Fibroblast of lung (primary cell): ENCODE data around the gene CACNA1E. TPM values are rescaled to one million over a fixed set of nuclear protein-coding genes. Genes with fewer than 3 reads are reported as not detected.

Experiments
- DNase-seq, 2 donors: peaks; one replicate each; pipeline versions ENCODE4 v3.0.0 to v3.0.0-alpha.2; 2010; ENCODE audit warnings: low read depth in 2 of 2
- H2AFZ ChIP-seq: 2 replicates; pipeline ENCODE4 v1.5.1; 2012; ENCODE audit warnings: low read length, control low read depth, inconsistent platforms
- H3K27ac ChIP-seq: 2 replicates; pipeline ENCODE4 v1.5.1; 2011; ENCODE audit warnings: low read length, control low read depth; ENCODE audit not compliant: insufficient read depth
- H3K27me3 ChIP-seq: 2 replicates; pipeline ENCODE4 v1.5.1; 2011; ENCODE audit warnings: mild to moderate bottlenecking, low read length; ENCODE audit not compliant: control insufficient read depth, insufficient read depth
- H3K36me3 ChIP-seq: 2 replicates; pipeline ENCODE4 v1.5.1; 2011; ENCODE audit warnings: low read length; ENCODE audit not compliant: control insufficient read depth, insufficient read depth
- H3K4me1 ChIP-seq: 2 replicates; pipeline ENCODE4 v1.5.1; 2011; ENCODE audit warnings: low read length; ENCODE audit not compliant: control insufficient read depth, insufficient read depth; ENCODE audit errors: extremely low read depth
- H3K4me2 ChIP-seq: 2 replicates; pipeline ENCODE4 v1.5.1; 2011; ENCODE audit warnings: low read length, control low read depth; ENCODE audit not compliant: insufficient read depth; ENCODE audit errors: extremely low read depth
- H3K4me3 ChIP-seq, 4 experiments: fragments of 200-600 bp in 1 of 4; sonication (generic) in 1 of 4; replicated peaks in 1 of 4; 2 replicates each; pipeline ENCODE4 v1.5.1; 2011 to 2016; ENCODE audit warnings: low read length in 4 of 4, low read depth in 3 of 4, mild to moderate bottlenecking in 3 of 4, control low read depth in 2 of 4, inconsistent platforms in 1 of 4, mixed read lengths in 1 of 4; ENCODE audit not compliant: insufficient read depth in 1 of 4; ENCODE audit errors: control extremely low read depth in 1 of 4
- H3K79me2 ChIP-seq: 2 replicates; pipeline ENCODE4 v1.5.1; 2012; ENCODE audit warnings: mild to moderate bottlenecking, low read length, inconsistent platforms; ENCODE audit not compliant: control insufficient read depth, insufficient read depth
- H3K9ac ChIP-seq: 2 replicates; pipeline ENCODE4 v1.5.1; 2011; ENCODE audit warnings: mild to moderate bottlenecking, low read length, control low read depth; ENCODE audit not compliant: insufficient read depth
- H3K9me3 ChIP-seq: 2 replicates; pipeline ENCODE4 v1.5.1; 2012; ENCODE audit warnings: low read depth, low read length; ENCODE audit not compliant: control insufficient read depth, insufficient read depth
- H4K20me1 ChIP-seq: 2 replicates; pipeline ENCODE4 v1.5.1; 2011; ENCODE audit warnings: low read length; ENCODE audit not compliant: control insufficient read depth, insufficient read depth; ENCODE audit errors: extremely low read depth
- EZH2 ChIP-seq: IDR thresholded peaks from 2 replicates; pipeline ENCODE4 v1.5.1; 2012; ENCODE audit warnings: low read length, control low read depth, mild to moderate bottlenecking; ENCODE audit errors: missing control alignments
- polyA plus RNA-seq, 2 donors: library from polyadenylated mRNA; depleted of rRNA in 1 of 2; stranded (reverse) in 1 of 2; unstranded in 1 of 2; fragments of >200 nt; gene quantifications; 2 replicates each; pipeline ENCODE4 v1.2.1, GENCODE V29; 2011 to 2012; ENCODE audit warnings: missing spikeins in 1 of 2
- total RNA-seq: library from RNA; depleted of rRNA; stranded (reverse); fragments of >200 nt; gene quantifications from 2 replicates; pipeline ENCODE4 v1.2.1, GENCODE V29; 2014
- TF ChIP-seq, protein P1 (sequence below), 2 donors: IDR thresholded peaks in 1 of 2; conservative IDR thresholded peaks in 1 of 2; 1 replicate in 1 of 2; 2 replicates in 1 of 2; pipeline ENCODE4 v1.5.1; 2011 to 2012; ENCODE audit warnings: low read length in 2 of 2, control low read depth in 1 of 2, inconsistent platforms in 1 of 2, low read depth in 1 of 2, mild to moderate bottlenecking in 1 of 2

CACNA1E gene
- total and polyA plus RNA-seq, 2 donors (not counting 1 experiment from before 2014, with no cell fraction given), result 0.01 TPM; not detected in 1

GRCh38 chr1:181772714-181773113, 289.4 kb downstream of the CACNA1E start:
- Histone ChIP-seq H3K4me1 (no peaks in the 10 kb centered on the region), H3K79me2 (no peaks in the 10 kb centered on the region), H4K20me1 (no peaks in the 10 kb centered on the region), H3K27me3 (no peaks in the 10 kb centered on the region), H3K36me3 (no peaks in the 10 kb centered on the region), H3K4me3 (no peak overlapping the region), H3K27ac (no peak overlapping the region), H3K9ac (no peak overlapping the region), H3K4me2 (no peak overlapping the region), H3K9me3 (no peaks in the 10 kb centered on the region), H2AFZ (no peak overlapping the region)
- DNase-seq, result no peak
- no peak for TF ChIP-seq EZH2
- TF ChIP-seq, protein P1, sequence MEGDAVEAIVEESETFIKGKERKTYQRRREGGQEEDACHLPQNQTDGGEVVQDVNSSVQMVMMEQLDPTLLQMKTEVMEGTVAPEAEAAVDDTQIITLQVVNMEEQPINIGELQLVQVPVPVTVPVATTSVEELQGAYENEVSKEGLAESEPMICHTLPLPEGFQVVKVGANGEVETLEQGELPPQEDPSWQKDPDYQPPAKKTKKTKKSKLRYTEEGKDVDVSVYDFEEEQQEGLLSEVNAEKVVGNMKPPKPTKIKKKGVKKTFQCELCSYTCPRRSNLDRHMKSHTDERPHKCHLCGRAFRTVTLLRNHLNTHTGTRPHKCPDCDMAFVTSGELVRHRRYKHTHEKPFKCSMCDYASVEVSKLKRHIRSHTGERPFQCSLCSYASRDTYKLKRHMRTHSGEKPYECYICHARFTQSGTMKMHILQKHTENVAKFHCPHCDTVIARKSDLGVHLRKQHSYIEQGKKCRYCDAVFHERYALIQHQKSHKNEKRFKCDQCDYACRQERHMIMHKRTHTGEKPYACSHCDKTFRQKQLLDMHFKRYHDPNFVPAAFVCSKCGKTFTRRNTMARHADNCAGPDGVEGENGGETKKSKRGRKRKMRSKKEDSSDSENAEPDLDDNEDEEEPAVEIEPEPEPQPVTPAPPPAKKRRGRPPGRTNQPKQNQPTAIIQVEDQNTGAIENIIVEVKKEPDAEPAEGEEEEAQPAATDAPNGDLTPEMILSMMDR (conservative IDR thresholded peaks at IDR 0.05 in 1 of 2, IDR thresholded peaks at IDR 0.05 in 1 of 2; ENCODE audit: low read depth in 1 of 2, low read length in 2 of 2), result no peak

DNA sequence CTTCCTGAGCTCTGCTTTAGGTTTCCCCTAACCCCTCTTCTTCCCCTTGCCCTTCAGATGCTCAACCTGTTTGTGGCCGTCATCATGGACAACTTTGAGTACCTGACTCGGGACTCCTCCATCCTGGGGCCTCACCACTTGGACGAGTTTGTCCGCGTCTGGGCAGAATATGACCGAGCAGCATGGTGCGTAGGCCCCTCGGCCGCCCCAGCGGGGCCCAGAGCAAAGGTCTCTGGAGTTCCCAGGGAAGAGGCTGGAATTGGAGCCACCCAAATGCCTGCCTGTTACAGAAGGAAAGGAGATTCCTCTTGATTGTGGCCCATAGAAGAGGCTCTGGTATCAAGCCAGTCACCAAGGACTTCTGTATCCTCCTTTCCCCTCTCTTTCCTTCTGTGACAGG, 292.7 kb downstream of the CACNA1E start:
- Histone ChIP-seq H3K9ac (no peak overlapping the region), H3K4me1 (no peaks in the 10 kb centered on the region), H3K9me3 (no peaks in the 10 kb centered on the region), H3K4me3 (no peak overlapping the region), H3K27me3 (no peaks in the 10 kb centered on the region), H3K27ac (no peak overlapping the region), H4K20me1 (no peaks in the 10 kb centered on the region), H3K79me2 (no peaks in the 10 kb centered on the region), H3K4me2 (no peak overlapping the region), H2AFZ (no peak overlapping the region), H3K36me3 (no peaks in the 10 kb centered on the region)
- TF ChIP-seq, protein P1 (conservative IDR thresholded peaks at IDR 0.05 in 1 of 2, IDR thresholded peaks at IDR 0.05 in 1 of 2; ENCODE audit: low read depth in 1 of 2, low read length in 2 of 2), result no peak
- TF ChIP-seq EZH2, result no peak
- DNase-seq, result no peak

DNA sequence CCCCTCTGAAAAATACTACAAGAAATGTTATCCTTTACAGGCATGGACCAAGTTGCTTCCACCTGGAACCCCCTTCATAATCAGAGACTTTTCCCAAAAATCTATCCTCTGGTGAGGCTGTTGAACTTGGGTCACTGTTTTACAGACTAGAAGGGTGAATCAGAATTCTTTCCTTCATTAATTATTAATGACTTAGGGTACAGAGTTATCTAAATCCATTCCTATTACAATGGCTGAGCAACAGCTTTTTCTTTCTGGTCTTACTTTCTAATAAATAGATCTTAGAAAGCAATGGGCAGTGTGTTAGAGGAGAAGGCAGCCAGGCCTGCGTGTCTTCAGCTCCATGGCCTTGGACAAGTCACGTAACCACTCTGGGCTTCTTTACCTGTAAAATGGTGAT, 294.0 kb downstream of the CACNA1E start:
- no peak overlapping the region for H2AFZ ChIP-seq
- H3K36me3 ChIP-seq, result no peaks in the 10 kb centered on the region
- no peaks in the 10 kb centered on the region for H3K79me2 ChIP-seq
- H3K9me3 ChIP-seq, result no peaks in the 10 kb centered on the region
- H3K9ac ChIP-seq, result no peak overlapping the region
- H3K27ac ChIP-seq, result no peak overlapping the region
- no peaks in the 10 kb centered on the region for H3K27me3 ChIP-seq
- H3K4me3 ChIP-seq, result no peak overlapping the region
- no peaks in the 10 kb centered on the region for H3K4me1 ChIP-seq
- H4K20me1 ChIP-seq, result no peaks in the 10 kb centered on the region
- H3K4me2 ChIP-seq, result no peak overlapping the region
- DNase-seq, result no peak
- TF ChIP-seq, protein P1 (conservative IDR thresholded peaks at IDR 0.05 in 1 of 2, IDR thresholded peaks at IDR 0.05 in 1 of 2; ENCODE audit: low read depth in 1 of 2, low read length in 2 of 2), result no peak
